HEK293 (cell line): ENCODE results near the gene DYNLT2.

Source experiments
- CTCF ChIA-PET: fragments of 350-600 bp; formaldehyde crosslinking; extraction: SDS; loops from one replicate; lab custom pipeline; 2021; ENCODE audit warnings: antibody characterized with exemption; lab: Yijun Ruan, JAX
- POLR2A ChIA-PET: fragments of 300-600 bp; formaldehyde crosslinking; extraction: SDS; loops from one replicate; lab custom pipeline; 2020; ENCODE audit warnings: antibody characterized with exemption, inconsistent platforms; lab: Yijun Ruan, JAX
- H3K27ac ChIP-seq: fragments of 200-500 bp; sonication (Bioruptor generic); 2 replicates; pipeline ENCODE4 v1.5.1; 2014; ENCODE audit warnings: low read depth, low read length, control low read depth, inconsistent platforms; ENCODE audit errors: extremely low read depth
- H3K36me3 ChIP-seq, 2 experiments: fragments of 200-500 bp in 1 of 2; sonication (Bioruptor generic) in 1 of 2; 1 replicate in 1 of 2; 2 replicates in 1 of 2; pipeline ENCODE4 v1.5.1; 2014 to 2017; ENCODE audit warnings: inconsistent platforms in 2 of 2, low read length in 2 of 2; ENCODE audit not compliant: control insufficient read depth in 2 of 2, insufficient read depth in 1 of 2
- H3K4me1 ChIP-seq: fragments of 200-500 bp; sonication (Bioruptor generic); 2 replicates; pipeline ENCODE4 v1.5.1; 2014; ENCODE audit warnings: mild to moderate bottlenecking, low read length, inconsistent platforms; ENCODE audit not compliant: control insufficient read depth, insufficient read depth
- H3K4me3 ChIP-seq: 2 replicates; pipeline ENCODE4 v1.5.1; 2011; ENCODE audit warnings: low read depth, mild to moderate bottlenecking, control low read depth, low read length, moderate library complexity
- H3K9me3 ChIP-seq: fragments of 200-500 bp; sonication (Bioruptor generic); 2 replicates; pipeline ENCODE4 v1.5.1; 2014; ENCODE audit warnings: low read depth, low read length, inconsistent platforms; ENCODE audit not compliant: control insufficient read depth, insufficient read depth
- FEZF1 ChIP-seq: fragments of 450-650 bp; formaldehyde crosslinking; IDR thresholded peaks from 2 replicates; pipeline ENCODE4 v1.5.1; 2016; ENCODE audit warnings: missing biosample characterization, missing genetic modification characterization
- TRIM28 ChIP-seq: IDR thresholded peaks from 2 replicates; pipeline ENCODE4 v1.6.1; 2011; ENCODE audit warnings: low read length, control low read depth, borderline replicate concordance
- YY1 ChIP-seq: fragments of 450-650 bp; formaldehyde crosslinking; IDR thresholded peaks from 2 replicates; pipeline ENCODE4 v1.5.1; 2018; ENCODE audit warnings: missing biosample characterization, missing genetic modification characterization
- ZIC2 ChIP-seq: fragments of 450-650 bp; formaldehyde crosslinking; IDR thresholded peaks from 2 replicates; pipeline ENCODE4 v1.5.1; 2016; ENCODE audit warnings: missing biosample characterization, missing genetic modification characterization
- ZNF10 ChIP-seq: fragments of 450-650 bp; formaldehyde crosslinking; IDR thresholded peaks from 2 replicates; pipeline ENCODE4 v1.5.1; 2017; ENCODE audit warnings: missing biosample characterization, missing genetic modification characterization
- ZNF133 ChIP-seq: fragments of 450-650 bp; formaldehyde crosslinking; IDR thresholded peaks from 2 replicates; pipeline ENCODE4 v1.5.1; 2016; ENCODE audit warnings: missing biosample characterization, missing genetic modification characterization
- ZNF138 ChIP-seq: fragments of 450-650 bp; formaldehyde crosslinking; IDR thresholded peaks from 2 replicates; pipeline ENCODE4 v1.5.1; 2016; ENCODE audit warnings: missing biosample characterization, missing genetic modification characterization, borderline replicate concordance
- ZNF140 ChIP-seq: fragments of 450-650 bp; formaldehyde crosslinking; IDR thresholded peaks from 2 replicates; pipeline ENCODE4 v1.5.1; 2016; ENCODE audit warnings: missing biosample characterization, missing genetic modification characterization
- ZNF2 ChIP-seq: fragments of 450-650 bp; formaldehyde crosslinking; IDR thresholded peaks from 2 replicates; pipeline ENCODE4 v1.5.1; 2016; ENCODE audit warnings: missing biosample characterization, missing genetic modification characterization
- ZNF266 ChIP-seq: fragments of 450-650 bp; formaldehyde crosslinking; IDR thresholded peaks from 2 replicates; pipeline ENCODE4 v1.5.1; 2016; ENCODE audit warnings: missing biosample characterization, missing genetic modification characterization, low read depth
- ZNF362 ChIP-seq: fragments of 450-650 bp; formaldehyde crosslinking; IDR thresholded peaks from 2 replicates; pipeline ENCODE4 v1.5.1; 2016; ENCODE audit warnings: missing biosample characterization, missing genetic modification characterization
- ZNF514 ChIP-seq: fragments of 450-650 bp; formaldehyde crosslinking; IDR thresholded peaks from 2 replicates; pipeline ENCODE4 v1.5.1; 2016; ENCODE audit warnings: missing biosample characterization, missing genetic modification characterization
- ZNF518A ChIP-seq: fragments of 450-650 bp; formaldehyde crosslinking; conservative IDR thresholded peaks from 2 replicates; pipeline ENCODE4 v1.5.1; 2016; ENCODE audit warnings: low read depth, missing biosample characterization, missing genetic modification characterization
- ZNF585B ChIP-seq: fragments of 450-650 bp; formaldehyde crosslinking; IDR thresholded peaks from 2 replicates; pipeline ENCODE4 v1.5.1; 2016; ENCODE audit warnings: missing biosample characterization, missing genetic modification characterization
- ZNF600 ChIP-seq: fragments of 450-650 bp; formaldehyde crosslinking; IDR thresholded peaks from 2 replicates; pipeline ENCODE4 v1.5.1; 2016; ENCODE audit warnings: missing biosample characterization, missing genetic modification characterization
- ZNF626 ChIP-seq: fragments of 450-650 bp; sonication (Bioruptor Pico); formaldehyde crosslinking; IDR thresholded peaks from 2 replicates; pipeline ENCODE4 v1.5.1; 2018; ENCODE audit warnings: missing biosample characterization, missing genetic modification characterization, inconsistent platforms
- ZNF654 ChIP-seq: fragments of 450-650 bp; formaldehyde crosslinking; IDR thresholded peaks from 2 replicates; pipeline ENCODE4 v1.5.1; 2016; ENCODE audit warnings: low read depth, missing biosample characterization, missing genetic modification characterization
- ZNF76 ChIP-seq: fragments of 450-650 bp; formaldehyde crosslinking; IDR thresholded peaks from 2 replicates; pipeline ENCODE4; 2016; ENCODE audit warnings: low read depth, missing biosample characterization, missing genetic modification characterization, borderline replicate concordance
- ZNF830 ChIP-seq: fragments of 450-650 bp; IDR thresholded peaks from 2 replicates; pipeline ENCODE4 v1.5.0; 2018; ENCODE audit warnings: missing biosample characterization, missing genetic modification characterization, low read depth, mild to moderate bottlenecking, moderate library complexity
- TF ChIP-seq, protein P1 (sequence below): fragments of 450-650 bp; formaldehyde crosslinking; IDR thresholded peaks from 2 replicates; pipeline ENCODE4 v1.5.1; 2017; ENCODE audit warnings: missing biosample characterization, missing genetic modification characterization
- TF ChIP-seq, protein P2 (sequence below): fragments of 450-650 bp; formaldehyde crosslinking; IDR thresholded peaks from 2 replicates; pipeline ENCODE4 v1.5.1; 2016; ENCODE audit warnings: missing biosample characterization, missing genetic modification characterization
- TF ChIP-seq, protein P3 (sequence below): fragments of 450-650 bp; formaldehyde crosslinking; IDR thresholded peaks from 2 replicates; pipeline ENCODE4 v1.5.1; 2016; ENCODE audit warnings: missing biosample characterization, missing genetic modification characterization
- TF ChIP-seq, protein P4 (sequence below): fragments of 450-650 bp; formaldehyde crosslinking; IDR thresholded peaks from 2 replicates; pipeline ENCODE4 v1.5.1; 2016; ENCODE audit warnings: missing biosample characterization, missing genetic modification characterization

The DYNLT2 gene

GRCh38 chr6:169798764-169799473 lies 47.5 kb upstream of the DYNLT2 start:
- Histone ChIP-seq H3K27ac (no peak overlapping the region), H3K4me1 (peaks cover 19% of the 10 kb centered on the region), H3K36me3 (no peaks in the 10 kb centered on the region), H3K4me3 (no peak overlapping the region), H3K9me3 (no peaks in the 10 kb centered on the region)
- POLR2A ChIA-PET: no interaction called here
- CTCF ChIA-PET: interaction anchor here (0.7 to 3.5 kb wide), 5 partner anchors 9 to 859 kb away, joined by 3 to 25 read pairs (median 5); no protein-coding TSS in a partner anchor
- TF ChIP-seq YY1 (no peak), ZNF138 (tag by site-specific recombination) (no peak), ZNF830 (tag by site-specific recombination) (no peak), ZNF2 (tag by site-specific recombination) (no peak), ZNF266 (tag by site-specific recombination) (no peak), ZNF140 (tag by site-specific recombination) (no peak), ZNF585B (tag by site-specific recombination) (no peak), TRIM28 (peak; percentile 77; the same call in 1 of the 2 replicates), ZNF133 (tag by site-specific recombination) (no peak), ZNF10 (tag by site-specific recombination) (0 out of 2 replicates have a peak, but pooled peaks have one; percentile 40), ZNF76 (no peak), ZNF626 (tag by site-specific recombination) (no peak), ZNF518A (tag by site-specific recombination) (no peak), ZNF654 (no peak), ZNF600 (tag by site-specific recombination) (peak; percentile 62; the same call in 1 of the 2 replicates), FEZF1 (tag by site-specific recombination) (peak; percentile 66), ZNF362 (tag by site-specific recombination) (no peak), ZIC2 (peak; percentile 57), ZNF514 (tag by site-specific recombination) (no peak)
- TF ChIP-seq, protein P1, sequence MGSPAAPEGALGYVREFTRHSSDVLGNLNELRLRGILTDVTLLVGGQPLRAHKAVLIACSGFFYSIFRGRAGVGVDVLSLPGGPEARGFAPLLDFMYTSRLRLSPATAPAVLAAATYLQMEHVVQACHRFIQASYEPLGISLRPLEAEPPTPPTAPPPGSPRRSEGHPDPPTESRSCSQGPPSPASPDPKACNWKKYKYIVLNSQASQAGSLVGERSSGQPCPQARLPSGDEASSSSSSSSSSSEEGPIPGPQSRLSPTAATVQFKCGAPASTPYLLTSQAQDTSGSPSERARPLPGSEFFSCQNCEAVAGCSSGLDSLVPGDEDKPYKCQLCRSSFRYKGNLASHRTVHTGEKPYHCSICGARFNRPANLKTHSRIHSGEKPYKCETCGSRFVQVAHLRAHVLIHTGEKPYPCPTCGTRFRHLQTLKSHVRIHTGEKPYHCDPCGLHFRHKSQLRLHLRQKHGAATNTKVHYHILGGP (tag by site-specific recombination): no peak
- TF ChIP-seq, protein P2, sequence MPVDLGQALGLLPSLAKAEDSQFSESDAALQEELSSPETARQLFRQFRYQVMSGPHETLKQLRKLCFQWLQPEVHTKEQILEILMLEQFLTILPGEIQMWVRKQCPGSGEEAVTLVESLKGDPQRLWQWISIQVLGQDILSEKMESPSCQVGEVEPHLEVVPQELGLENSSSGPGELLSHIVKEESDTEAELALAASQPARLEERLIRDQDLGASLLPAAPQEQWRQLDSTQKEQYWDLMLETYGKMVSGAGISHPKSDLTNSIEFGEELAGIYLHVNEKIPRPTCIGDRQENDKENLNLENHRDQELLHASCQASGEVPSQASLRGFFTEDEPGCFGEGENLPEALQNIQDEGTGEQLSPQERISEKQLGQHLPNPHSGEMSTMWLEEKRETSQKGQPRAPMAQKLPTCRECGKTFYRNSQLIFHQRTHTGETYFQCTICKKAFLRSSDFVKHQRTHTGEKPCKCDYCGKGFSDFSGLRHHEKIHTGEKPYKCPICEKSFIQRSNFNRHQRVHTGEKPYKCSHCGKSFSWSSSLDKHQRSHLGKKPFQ (tag by site-specific recombination): no peak
- TF ChIP-seq, protein P3, sequence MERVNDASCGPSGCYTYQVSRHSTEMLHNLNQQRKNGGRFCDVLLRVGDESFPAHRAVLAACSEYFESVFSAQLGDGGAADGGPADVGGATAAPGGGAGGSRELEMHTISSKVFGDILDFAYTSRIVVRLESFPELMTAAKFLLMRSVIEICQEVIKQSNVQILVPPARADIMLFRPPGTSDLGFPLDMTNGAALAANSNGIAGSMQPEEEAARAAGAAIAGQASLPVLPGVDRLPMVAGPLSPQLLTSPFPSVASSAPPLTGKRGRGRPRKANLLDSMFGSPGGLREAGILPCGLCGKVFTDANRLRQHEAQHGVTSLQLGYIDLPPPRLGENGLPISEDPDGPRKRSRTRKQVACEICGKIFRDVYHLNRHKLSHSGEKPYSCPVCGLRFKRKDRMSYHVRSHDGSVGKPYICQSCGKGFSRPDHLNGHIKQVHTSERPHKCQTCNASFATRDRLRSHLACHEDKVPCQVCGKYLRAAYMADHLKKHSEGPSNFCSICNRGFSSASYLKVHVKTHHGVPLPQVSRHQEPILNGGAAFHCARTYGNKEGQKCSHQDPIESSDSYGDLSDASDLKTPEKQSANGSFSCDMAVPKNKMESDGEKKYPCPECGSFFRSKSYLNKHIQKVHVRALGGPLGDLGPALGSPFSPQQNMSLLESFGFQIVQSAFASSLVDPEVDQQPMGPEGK: no peak
- TF ChIP-seq, protein P4, sequence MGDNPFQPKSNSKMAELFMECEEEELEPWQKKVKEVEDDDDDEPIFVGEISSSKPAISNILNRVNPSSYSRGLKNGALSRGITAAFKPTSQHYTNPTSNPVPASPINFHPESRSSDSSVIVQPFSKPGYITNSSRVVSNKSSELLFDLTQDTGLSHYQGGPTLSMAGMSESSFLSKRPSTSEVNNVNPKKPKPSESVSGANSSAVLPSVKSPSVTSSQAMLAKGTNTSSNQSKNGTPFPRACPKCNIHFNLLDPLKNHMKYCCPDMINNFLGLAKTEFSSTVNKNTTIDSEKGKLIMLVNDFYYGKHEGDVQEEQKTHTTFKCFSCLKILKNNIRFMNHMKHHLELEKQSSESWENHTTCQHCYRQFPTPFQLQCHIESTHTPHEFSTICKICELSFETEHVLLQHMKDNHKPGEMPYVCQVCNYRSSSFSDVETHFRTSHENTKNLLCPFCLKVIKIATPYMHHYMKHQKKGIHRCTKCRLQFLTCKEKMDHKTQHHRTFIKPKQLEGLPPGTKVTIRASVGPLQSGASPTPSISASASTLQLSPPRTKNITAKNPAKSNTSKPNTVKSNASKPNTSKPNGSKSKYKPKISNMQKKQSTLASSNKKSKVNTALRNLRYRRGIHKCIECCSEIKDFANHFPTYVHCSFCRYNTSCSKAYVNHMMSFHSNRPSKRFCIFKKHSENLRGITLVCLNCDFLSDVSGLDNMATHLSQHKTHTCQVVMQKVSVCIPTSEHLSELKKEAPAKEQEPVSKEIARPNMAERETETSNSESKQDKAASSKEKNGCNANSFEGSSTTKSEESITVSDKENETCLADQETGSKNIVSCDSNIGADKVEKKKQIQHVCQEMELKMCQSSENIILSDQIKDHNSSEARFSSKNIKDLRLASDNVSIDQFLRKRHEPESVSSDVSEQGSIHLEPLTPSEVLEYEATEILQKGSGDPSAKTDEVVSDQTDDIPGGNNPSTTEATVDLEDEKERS (tag by site-specific recombination): no peak
